CD1c-positive myeloid dendritic cell (primary cell): ENCODE results near the gene KPNA2.
"Not testable (repeated sequence)": the region's sequence is repeated elsewhere in the genome, so short reads cannot be mapped to it uniquely, and the experiment has no call there.

Source experiments
- DNase-seq: peaks from one replicate; pipeline ENCODE4 v3.0.0-alpha.2; 2016; ENCODE audit errors: extremely low spot score

KPNA2 gene

DNA sequence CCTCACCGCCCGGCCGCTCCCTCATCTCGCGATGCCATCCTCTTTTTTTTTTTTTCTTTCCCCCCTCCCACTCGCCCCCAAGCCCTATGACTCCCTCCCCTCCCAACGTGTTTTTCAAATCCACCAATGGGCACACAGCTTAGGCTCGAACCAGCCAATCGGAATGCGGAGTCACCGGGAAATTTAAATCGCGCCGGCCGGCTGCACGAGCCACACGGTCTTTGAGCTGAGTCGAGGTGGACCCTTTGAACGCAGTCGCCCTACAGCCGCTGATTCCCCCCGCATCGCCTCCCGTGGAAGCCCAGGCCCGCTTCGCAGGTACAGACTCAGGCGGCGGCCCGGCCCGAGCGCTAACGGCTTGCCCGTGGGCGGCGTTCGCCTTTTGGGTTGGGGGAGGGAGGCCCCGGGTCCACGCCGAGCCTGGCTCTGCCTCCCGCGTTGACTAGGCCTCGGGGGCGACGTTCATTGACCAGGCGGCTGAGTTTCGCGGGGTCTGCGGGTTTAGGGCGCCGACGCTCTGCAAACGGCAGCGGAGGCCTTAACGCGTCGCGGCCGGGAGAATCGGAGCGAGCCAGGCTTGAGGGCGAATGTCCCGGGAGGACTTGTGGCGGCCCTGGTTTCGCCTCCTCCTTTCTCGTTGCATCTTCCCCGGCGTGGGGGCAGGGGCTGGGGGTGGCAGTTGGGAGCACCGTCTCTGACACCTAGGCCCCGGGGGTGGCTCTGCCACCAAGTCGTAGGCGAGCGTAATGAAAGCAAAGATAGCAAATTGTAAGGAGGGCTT, at the start of gene KPNA2:
Gene KPNA2, plus strand, starts transcription at position 213 of the 781 bp plus-strand sequence. CDS start 1,398 bp downstream, outside the sequence.
- peak; percentile 98 for DNase-seq

DNA sequence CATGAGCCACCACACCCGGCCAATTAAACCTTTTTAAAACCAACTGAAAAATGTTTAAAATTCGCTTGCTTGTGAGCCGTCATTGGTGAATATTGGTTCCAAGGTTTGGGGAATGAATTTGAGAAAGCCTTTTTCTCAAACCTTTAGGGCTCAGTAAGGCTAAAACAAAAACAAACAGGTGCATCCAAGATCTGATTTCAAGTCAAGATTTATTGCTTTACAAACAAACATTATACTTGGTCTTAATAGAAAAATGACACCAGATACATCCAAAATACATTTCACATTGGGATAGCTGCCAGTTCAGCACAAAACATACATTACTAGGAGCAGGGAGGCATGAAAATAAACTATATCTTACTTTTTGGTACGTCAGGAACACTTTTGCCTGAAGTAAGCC, 44.6 kb upstream of the KPNA2 start:
- no peak for DNase-seq

DNA sequence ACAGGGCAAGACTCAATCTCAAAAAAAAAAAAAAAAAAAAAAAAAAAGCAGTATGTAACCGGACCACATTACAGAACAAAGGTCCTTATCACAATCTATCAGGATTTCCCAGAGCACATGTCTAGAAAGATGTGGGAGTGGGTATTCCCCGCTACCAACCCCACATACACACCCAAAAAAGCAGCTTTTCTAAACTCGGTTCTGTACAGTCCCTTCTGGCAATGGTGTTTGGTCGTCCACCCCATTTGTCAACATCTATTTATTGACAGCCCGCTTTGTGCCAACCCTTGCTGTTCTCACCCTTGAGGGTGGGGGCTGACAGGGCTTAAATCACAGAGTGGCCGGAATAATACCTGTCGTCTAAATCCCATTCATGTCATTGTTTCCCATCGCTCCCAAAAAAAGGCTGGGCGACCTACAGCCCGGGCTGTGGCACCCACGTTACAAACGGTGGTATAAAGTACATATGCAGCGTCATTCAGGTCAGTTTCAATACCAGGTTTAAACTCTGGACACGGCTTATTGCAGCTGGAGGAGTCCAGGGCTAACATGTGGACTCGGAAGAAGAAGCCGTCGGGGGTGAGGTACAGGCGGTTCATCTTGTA, 42.9 kb upstream of the KPNA2 start:
- peak; percentile 31 for DNase-seq

DNA sequence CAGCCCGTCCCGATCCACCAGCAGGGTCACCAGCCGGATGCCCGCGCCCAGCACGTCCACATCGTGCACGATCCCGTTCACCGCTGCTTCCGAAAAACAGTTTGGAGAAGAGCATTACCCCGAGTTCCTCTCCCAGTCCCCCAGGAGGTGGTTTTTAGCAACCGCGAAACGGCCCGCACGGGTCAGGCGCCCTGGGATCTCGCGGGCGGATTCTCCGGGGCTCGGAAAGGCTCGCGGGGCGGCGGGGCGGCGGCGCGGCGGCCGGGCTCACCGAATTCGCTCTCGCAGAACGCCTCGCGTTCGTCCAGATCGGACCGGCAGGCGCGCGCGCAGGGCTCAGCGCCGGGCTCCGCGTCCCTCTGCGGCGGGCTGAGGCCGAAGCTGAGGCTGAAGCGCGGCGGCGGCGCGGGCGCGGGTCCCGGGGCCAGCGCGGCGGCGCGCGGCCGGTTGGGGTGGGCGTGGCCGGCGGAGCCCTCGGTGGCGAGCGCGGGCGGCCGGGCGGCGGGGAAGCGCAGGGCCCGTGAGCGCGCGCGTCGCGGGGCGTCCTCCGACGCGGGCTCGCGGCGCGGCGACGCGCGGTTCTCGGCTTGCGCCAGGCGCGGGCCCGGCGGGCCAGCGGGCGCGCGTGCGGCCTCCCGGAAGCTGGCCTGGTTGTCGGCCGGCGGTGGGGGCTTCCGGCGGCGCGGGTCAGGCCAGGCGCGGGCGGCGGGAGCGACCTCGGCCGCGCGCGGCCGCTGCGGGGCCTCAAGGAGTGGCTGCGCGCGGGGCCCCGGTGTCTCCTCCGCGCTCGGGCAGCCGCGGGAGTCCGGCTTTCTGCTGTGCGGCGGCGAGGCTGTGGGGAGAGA, 42.2 kb upstream of the KPNA2 start:
- DNase-seq: peak; percentile 93

DNA sequence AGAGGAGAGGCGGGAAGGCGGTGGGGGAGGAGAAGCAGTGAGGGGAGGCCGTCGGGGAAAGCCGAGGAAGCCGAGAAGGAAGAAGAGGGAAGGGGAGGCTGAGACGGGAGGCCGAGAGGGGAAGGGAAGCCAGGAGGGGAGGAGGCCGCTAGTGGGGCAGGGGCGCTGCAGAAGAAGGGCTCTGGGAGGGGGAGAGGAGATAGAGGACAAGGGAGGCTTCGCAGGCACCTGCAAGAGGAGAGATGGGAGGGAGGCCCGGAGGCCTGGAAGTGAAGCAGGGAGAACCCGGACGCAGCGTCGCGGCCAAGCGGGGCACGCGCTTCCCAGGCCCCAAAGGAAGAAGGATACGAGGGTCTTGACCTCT, 41.6 kb upstream of the KPNA2 start:
- no peak for DNase-seq

DNA sequence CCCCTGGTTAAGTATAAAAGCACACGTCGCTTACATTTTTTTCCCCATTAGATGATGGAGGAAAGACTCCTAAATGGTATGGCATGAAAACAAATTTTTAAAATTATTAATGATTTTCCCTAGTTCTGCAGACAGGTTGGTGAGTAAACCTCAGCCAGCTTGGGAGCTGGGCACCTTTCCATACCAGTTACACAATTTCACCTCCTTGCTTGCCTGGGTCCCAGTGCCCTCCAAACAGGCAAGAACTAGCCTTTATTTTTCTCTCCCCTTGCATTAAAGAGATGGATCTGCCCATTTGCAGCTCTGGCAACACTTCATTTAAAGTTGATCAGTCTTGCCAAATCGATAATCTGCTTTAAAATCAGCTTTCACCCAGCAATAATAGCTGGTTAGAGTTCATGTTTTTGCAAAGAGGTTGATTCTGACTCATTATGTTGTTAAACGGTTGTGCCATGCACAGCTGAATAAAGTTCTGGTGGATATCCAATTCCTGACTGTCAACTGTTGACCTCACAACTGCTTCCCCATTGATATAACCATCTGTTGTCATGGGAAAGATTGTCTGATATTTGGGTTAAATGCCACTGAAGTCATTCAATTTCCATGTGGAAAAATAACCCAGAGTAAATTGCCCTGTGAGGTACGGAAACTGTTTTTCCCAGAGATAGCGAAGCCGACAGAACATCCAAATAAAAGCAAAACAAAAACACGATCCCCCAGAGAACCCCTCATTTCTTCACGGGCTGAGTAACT, 40.5 kb upstream of the KPNA2 start:
- DNase-seq: peak; percentile 71

DNA sequence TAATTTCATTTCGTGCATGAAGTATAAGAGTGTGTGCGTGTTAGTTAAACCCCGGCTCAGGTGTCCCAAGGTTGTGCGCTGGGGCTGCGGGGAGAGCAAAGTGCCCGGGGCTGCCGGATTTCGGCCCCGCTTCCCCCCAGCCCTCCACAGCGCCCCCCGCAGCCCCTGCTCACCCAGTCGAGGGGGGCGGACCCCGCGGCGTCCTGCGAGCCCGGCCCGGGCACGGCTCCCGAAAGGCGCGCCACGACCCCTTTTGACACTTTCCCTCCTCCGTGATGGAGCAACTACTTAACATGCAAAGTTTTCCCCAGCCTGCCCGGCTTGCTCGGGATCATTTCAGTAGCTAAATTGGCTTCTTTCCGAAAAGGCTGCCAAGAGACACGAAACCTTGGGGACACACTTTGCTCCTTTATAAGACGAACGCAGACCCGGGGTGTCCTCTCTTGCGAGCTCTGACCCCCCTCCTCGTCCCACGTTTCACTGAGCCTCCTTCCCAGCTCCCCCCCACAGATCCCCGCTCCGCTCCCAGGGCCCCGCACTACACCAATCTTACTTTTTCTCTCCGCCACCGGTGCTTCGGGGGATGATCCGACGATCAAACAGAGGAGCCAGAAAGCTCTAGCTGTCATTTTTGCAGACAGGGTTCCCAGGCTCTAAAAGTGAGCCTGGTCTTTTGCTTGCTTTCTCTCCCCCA, 39.8 kb upstream of the KPNA2 start:
- peak; percentile 22 for DNase-seq

DNA sequence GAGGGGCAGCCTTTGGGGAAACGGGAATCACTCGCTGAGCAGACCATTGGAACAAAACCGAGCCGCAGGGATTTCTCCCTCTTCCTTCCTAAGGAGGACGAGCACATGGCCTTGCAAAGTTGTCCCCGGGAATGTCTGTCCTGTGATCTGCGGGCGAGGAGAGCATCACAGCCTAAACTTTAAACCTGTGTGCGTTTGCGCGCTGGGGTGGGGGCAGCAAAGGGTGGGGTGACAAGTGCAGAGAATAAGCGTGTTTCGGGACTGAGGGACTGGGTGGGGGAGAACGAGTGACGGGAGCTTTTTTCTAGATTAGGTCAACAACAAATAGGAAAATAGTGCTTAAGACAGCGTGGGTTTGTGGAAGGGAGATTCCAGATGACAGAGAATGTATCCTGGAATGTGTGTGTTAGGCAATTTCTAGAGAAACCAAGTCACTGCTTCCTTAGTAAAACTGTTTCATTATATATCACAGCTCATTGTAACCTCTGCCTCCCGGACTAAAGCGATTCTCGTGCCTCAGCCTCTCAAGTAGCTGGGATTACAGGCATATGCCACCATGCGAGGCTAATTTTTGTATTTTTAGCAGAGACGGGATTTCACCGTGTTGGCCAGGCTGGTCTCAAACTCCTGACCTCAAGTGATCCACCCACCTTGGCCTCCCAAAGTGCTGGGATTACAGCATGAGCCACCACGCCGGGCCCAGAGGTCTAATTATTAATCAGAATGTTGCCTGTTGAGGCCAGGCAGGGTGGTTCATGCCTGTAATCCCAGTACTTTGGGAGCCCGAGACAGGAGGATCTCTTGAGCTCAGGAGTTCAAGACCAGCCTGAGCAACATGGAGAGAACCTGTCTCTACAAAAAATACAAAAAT, 39.0 kb upstream of the KPNA2 start, which contains the start of gene C17orf58:
Gene C17orf58, minus strand, starts transcription at position 169 of the 871 bp plus-strand sequence. CDS start 271 bp downstream, outside the sequence.
- DNase-seq: peak; percentile 79

DNA sequence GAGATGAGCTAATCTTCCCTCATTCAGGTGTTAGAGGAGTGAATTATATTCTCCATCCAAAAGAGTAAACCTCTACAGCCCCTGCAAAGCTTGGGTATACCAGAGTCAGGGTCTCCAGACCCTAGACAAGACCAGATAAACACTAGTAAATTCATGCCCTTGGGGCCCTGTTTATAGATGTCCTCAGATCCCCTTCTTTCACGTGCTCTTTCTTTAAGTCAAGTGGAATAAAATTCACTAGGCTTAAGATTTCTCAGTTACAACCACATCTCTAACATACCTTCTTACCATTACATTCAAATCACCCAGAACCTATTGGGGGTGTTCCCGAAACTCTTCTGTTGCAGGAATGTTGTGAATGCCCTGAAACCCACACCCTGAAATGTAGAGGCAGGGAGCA, 37.1 kb upstream of the KPNA2 start:
- DNase-seq: no peak

DNA sequence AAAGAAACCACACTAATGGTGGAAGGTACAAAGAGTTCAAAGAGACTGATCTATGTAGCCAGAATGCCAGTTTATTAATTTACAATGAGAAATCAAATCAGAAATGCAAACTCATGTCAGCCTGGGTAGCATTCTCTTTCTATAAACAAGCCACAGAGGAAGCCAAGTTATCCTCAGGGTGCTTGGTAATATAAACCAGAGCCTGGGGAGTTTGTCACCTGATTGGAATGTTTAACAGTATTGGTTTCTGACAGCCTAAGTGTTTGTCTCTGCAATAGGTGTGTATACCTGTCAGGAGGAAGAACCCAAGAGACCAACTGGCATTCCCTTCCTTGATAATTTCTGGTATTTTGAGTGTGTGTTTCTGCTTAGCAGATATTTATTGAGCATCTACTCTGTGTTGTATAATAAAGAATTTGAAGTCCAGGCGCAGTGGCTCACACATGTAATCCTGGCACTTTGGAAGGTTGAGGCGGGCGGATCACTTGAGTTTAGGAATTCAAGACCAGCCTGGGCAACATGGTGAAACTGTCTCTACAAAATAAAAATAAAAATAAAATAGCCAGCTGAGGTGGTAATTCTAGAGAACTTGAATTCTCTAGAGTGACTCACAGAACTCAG, 36.1 kb upstream of the KPNA2 start:
- DNase-seq: no peak

DNA sequence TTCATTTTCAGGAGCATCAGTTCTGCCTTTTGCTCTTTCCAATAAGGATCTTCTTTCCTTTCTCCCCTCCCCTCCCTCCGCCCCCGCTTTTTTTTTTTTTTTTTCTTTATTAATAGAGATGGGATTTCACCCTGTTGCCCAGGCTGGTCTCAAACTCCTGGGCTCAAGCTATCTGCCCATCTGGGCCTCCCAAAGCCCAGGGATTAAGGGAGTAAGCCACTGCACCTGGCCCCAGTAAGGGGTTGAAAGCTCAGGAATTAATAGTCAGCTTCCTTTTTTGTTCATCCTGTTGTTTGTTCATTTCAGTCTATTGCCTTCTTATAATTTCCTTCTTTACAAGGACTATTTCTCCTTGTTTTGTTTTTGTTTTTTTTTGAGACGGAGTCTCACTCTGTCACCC, 31.3 kb upstream of the KPNA2 start:
- no peak for DNase-seq

DNA sequence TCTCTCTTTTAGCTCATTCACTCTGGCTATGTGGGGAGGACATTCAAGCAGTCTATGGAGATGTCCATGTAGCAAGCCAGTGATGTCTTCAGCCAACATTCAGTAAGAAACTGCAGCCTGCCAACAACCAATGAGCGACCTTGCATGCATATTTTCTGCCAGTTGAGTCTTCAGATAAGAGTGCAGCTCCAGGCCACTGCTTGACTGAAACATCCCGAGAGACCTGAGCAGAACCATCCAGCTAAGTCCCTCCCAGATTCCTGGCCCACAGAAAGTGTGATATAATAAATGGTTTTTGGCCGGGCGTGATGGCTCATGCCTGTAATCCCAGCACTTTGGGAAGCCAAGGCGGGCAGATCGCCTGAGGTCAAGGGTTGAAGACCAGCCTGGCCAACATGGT, 28.7 kb upstream of the KPNA2 start:
- no peak for DNase-seq

DNA sequence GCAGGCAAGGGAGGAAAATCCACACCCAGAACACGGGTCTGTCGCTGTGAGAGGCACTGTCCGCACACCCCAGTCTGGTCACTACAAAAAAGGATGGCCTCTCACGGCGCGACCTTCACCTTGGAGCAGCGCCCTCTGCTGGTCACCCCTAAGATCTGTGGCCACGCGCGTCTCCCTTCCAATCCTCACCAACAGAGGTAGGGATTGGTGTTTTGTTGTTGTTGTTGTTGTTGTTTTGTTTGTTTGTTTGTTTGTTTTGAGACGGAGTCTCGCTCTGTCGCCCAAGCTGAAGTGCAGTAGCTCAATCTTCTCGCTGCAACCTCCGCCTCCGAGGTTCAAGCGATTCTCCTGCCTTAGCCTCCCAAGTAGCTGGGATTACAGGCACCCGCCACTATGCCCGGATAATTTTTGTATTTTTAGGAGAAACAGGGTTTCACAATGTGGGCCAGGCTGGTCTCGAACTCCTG, 24.3 kb upstream of the KPNA2 start:
- peak; percentile 76 for DNase-seq

DNA sequence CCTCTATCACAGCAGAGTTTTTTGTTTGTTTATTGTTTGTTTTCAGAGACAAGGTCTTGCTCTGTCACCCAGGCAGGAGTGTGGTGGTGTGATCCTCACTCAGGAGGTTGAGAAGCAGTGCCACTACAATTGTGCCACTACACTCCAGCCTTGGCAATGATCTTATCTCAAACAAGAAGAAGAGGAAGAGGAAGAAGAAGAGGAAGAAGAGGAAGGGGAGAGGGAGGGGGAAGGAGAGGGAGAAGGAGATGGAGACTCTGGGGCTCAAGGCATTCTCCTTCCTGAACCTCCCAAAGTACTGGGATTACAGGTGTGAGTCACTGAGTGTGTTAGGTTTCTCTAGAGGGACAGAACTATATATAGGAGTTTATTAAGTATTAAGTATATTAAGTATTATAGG, 22.1 kb upstream of the KPNA2 start:
- DNase-seq: no peak

DNA sequence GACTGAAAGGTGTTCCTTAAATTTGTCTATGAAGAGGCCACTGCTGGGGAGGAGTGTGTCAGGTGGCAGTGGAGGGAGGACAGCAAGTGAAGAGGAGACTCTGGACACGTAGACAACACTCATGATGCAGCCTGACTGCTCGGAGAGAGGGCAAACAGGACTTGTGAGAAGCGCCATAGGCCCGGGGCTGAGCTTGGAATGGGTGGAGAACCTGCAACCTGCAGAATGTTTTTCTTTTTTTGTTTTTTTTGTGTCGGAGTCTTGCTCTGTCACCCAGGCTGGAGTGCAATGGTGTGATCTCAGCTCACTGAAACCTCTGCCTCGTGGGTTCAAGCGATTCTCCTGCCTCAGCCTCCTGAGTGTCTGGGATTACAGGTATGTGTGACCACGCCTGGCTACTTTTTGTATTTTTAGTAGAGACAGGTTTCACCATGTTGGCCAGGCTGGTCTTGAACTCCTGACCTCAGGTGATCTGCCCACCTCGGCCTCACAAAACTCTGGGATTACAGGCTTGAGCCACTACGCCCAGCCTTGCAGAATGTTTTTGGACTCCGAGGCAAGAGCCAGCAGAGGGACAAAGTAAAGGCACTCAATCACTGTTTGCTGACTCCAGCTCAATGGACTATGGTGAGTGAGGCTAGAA, 20.3 kb upstream of the KPNA2 start:
- no peak for DNase-seq

DNA sequence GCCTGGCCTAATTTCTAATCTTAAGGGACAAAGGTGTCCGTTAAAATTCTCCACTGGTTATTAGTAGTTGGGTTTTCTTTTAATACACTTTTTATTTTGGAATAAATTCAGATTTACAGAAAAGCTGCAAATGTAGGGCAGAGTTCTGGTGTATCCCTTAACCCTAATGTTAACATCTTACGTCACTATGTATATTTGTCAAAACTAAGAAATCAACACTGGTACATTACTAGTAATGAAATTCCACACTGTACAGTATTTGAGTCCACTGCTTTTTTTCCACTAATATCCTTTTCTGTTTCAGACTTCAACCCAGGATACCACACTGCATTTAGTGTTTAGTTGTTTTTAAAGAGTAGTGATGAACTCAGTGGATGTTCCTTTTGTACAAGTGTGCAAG, 18.7 kb upstream of the KPNA2 start:
- DNase-seq: no peak

DNA sequence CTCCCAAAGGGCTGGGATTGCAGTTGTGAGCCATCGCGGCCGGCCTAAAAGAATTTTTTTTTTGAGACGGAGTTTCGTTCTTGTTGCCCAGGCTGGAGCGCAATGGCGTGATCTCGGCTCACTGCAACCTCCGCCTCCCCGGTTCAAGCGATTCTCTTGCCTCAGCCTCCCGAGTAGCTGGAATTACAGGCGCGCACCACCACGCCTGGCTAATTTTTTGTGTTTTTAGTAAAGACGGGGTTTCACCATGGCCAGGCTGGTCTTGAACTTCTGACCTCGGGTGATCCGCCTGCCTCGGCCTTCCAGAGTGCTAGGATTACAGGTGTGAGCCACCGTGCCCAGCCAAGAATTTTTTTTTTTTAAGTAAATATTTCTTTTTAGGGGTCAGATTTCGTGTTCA, 17.0 kb upstream of the KPNA2 start:
- DNase-seq: not testable (repeated sequence)

DNA sequence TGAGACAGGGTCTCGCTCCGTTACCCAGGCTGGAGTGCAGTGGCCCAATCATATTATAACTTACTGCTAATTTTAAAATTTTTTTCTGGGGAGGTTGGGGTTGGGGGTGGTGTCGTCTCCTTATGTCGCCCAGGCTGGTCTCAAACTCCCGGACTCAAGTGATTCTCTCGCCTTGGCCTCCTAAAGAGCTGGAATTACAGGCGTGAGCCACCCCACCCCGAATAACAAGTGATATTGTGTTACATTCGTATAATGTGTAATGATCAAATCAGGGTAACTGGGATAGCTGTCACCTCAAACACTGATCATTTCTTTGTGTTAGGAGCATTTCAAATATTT, 16.2 kb upstream of the KPNA2 start:
- DNase-seq: no peak
